ENCODE measurements around the gene NRXN3.

NRXN3 gene

GRCh38 chr14:79383475-79383874, 1213.3 kb downstream of the NRXN3 start:
- H3K27me3 ChIP-seq (ENCODE audit: low read length): no peaks in the 10 kb centered on the region
- no peaks in the 10 kb centered on the region for H4K20me1 ChIP-seq (ENCODE audit: low read depth, low read length)
- H3K9me2 ChIP-seq (replicated peaks; ENCODE audit: insufficient read depth, low read length): no peaks in the 10 kb centered on the region
- H3K4me2 ChIP-seq (ENCODE audit: low read depth, low read length, poor library complexity, severe bottlenecking): no peak overlapping the region
- H3K27ac ChIP-seq (ENCODE audit: low read depth, low read length): no peak overlapping the region
- no peak overlapping the region for H3K4me3 ChIP-seq (ENCODE audit: insufficient read depth, low read length, poor library complexity, severe bottlenecking)
- no peaks in the 10 kb centered on the region for H3F3A ChIP-seq (ENCODE audit: insufficient read depth)
- H3K9me3 ChIP-seq (ENCODE audit: insufficient read depth, low read length): no peaks in the 10 kb centered on the region
- no peak overlapping the region for H2AFZ ChIP-seq (ENCODE audit: low read depth, low read length, severe bottlenecking)
- no peak overlapping the region for H3K9ac ChIP-seq (ENCODE audit: low read length)
- no peaks in the 10 kb centered on the region for H3K79me2 ChIP-seq (ENCODE audit: insufficient read depth, low read length)
- H3K36me3 ChIP-seq (ENCODE audit: low read length): no peaks in the 10 kb centered on the region
- no peak for TF ChIP-seq CTCF (IDR thresholded peaks at IDR 0.05; ENCODE audit: insufficient read depth, low read length, poor library complexity, severe bottlenecking)
- TF ChIP-seq EZH2phosphoT487 (conservative IDR thresholded peaks at IDR 0.05; ENCODE audit: low read length): no peak

- Histone ChIP-seq H4K20me1 (ENCODE audit: low read depth, low read length) (no peaks in the 10 kb centered on the region), H3K9me2 (replicated peaks; ENCODE audit: insufficient read depth, low read length) (no peaks in the 10 kb centered on the region), H3K27me3 (ENCODE audit: low read length) (no peaks in the 10 kb centered on the region), H3K4me2 (ENCODE audit: low read depth, low read length, poor library complexity, severe bottlenecking) (no peak overlapping the region), H3K9ac (ENCODE audit: low read length) (no peak overlapping the region), H2AFZ (ENCODE audit: low read depth, low read length, severe bottlenecking) (no peak overlapping the region), H3K4me3 (ENCODE audit: insufficient read depth, low read length, poor library complexity, severe bottlenecking) (no peak overlapping the region), H3F3A (ENCODE audit: insufficient read depth) (no peaks in the 10 kb centered on the region), H3K79me2 (ENCODE audit: insufficient read depth, low read length) (no peaks in the 10 kb centered on the region), H3K36me3 (ENCODE audit: low read length) (no peaks in the 10 kb centered on the region), H3K27ac (ENCODE audit: low read depth, low read length) (no peak overlapping the region), H3K9me3 (ENCODE audit: insufficient read depth, low read length) (no peaks in the 10 kb centered on the region)
- TF ChIP-seq CTCF (IDR thresholded peaks at IDR 0.05; ENCODE audit: insufficient read depth, low read length, poor library complexity, severe bottlenecking): no peak
- TF ChIP-seq EZH2phosphoT487 (conservative IDR thresholded peaks at IDR 0.05; ENCODE audit: low read length): no peak
Observed at GRCh38 chr14:79395061-79395460, 1224.9 kb downstream of the NRXN3 start.

GRCh38 chr14:79404874-79405511, 1234.8 kb downstream of the NRXN3 start:
- H3K4me2 ChIP-seq (ENCODE audit: low read depth, low read length, poor library complexity, severe bottlenecking): no peak overlapping the region
- no peaks in the 10 kb centered on the region for H4K20me1 ChIP-seq (ENCODE audit: low read depth, low read length)
- H3K9me2 ChIP-seq (replicated peaks; ENCODE audit: insufficient read depth, low read length): no peaks in the 10 kb centered on the region
- H3K27ac ChIP-seq (ENCODE audit: low read depth, low read length): no peak overlapping the region
- H2AFZ ChIP-seq (ENCODE audit: low read depth, low read length, severe bottlenecking): no peak overlapping the region
- H3F3A ChIP-seq (ENCODE audit: insufficient read depth): no peaks in the 10 kb centered on the region
- H3K4me3 ChIP-seq (ENCODE audit: insufficient read depth, low read length, poor library complexity, severe bottlenecking): no peak overlapping the region
- H3K79me2 ChIP-seq (ENCODE audit: insufficient read depth, low read length): no peaks in the 10 kb centered on the region
- no peaks in the 10 kb centered on the region for H3K27me3 ChIP-seq (ENCODE audit: low read length)
- H3K36me3 ChIP-seq (ENCODE audit: low read length): no peaks in the 10 kb centered on the region
- H3K9ac ChIP-seq (ENCODE audit: low read length): no peak overlapping the region
- TF ChIP-seq CTCF (IDR thresholded peaks at IDR 0.05; ENCODE audit: insufficient read depth, low read length, poor library complexity, severe bottlenecking): no peak
- H3K9me3 ChIP-seq (ENCODE audit: insufficient read depth, low read length): no peaks in the 10 kb centered on the region
